GM19328 (cell line): ENCODE results near the gene PRR35.

Experiments
- ATAC-seq: cut with Tn5 transposase; IDR thresholded peaks from one replicate; pipeline ENCODE4 v1.9.1; 2021; ENCODE audit warnings: mild to moderate bottlenecking, moderate library complexity; ENCODE audit not compliant: unreplicated experiment

Gene PRR35

DNA sequence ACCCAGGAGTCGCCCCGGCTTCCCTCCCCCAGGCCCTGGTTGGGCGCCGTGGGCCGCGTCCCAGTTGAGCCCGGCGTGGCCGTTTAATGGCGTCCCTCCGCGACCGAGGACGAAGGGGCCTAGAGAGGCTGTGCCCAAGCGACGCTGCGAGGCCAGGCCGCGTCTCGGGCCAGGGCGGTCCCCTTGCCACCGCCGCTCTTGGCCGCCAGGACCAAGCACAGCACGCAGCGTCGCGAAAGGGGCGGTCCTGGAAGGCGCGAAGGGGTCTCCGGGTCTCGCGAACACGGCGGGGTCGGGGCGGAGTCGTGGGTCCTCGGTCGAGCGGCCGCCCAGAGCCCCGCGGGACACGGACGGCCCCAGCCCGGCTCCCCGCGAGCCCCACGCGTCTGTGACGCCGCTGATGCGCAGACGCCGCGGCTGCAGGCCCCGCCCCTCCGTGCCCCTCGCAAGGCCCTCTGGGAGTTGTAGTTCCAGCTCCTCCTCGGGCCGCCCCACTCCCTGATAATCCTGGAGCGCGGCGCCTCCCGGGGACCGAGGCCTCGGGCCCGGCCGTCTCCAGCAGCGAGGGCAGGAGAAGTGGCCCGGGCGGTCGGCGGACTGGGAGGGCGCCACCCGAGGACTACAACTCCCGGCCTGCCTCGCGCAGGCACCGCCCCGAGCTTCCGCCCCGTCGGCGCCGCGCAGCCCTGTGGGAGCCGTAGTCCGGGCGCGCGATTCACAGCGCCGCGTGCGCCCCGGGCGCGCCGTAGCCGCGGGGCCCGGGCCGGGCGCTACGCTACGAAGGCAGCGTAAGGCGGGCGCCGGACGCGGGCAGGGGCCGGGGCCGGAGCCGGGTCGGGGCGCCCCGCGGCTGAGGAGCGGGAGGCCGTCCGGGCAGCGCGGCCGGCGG lies 32.9 kb upstream of the PRR35 start, which contains the start of gene CAPN15:
Gene CAPN15 (plus strand): TSS at position 698 of the 889 bp plus-strand sequence. CDS start 19,127 bp downstream, outside the sequence.
- ATAC-seq = peak; percentile 67

GRCh38 chr16:528111-529011 lies 31.8 kb upstream of the PRR35 start:
- no peak for ATAC-seq

DNA sequence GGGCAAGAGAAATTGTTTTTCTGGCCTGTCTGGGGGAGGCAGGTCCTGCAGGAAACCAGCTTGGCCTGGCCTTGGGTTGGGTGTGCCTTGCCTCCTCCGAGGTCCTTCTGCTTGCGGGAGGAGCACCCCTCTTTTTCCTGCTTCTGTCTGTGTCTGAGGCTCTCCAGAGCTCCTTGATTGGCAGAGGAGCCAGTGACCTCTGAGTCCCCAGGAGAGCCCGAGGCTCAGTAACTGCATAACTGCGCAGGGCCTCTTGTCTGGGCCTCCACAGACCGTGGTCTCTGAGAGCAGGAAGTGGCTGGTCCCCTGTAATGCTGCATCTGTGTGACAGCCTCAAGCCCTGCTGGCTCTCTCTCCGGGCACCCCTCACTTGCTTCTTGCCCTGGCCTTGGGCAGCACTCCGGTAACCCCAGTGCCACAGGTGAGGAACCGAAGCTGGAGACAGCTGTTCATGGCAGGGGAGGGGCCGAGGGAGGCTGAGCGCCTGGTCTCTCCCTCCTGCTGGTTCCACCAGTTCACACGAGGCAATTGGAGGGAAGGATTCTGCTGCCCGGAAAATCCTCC lies 31.1 kb upstream of the PRR35 start:
- no peak for ATAC-seq

DNA sequence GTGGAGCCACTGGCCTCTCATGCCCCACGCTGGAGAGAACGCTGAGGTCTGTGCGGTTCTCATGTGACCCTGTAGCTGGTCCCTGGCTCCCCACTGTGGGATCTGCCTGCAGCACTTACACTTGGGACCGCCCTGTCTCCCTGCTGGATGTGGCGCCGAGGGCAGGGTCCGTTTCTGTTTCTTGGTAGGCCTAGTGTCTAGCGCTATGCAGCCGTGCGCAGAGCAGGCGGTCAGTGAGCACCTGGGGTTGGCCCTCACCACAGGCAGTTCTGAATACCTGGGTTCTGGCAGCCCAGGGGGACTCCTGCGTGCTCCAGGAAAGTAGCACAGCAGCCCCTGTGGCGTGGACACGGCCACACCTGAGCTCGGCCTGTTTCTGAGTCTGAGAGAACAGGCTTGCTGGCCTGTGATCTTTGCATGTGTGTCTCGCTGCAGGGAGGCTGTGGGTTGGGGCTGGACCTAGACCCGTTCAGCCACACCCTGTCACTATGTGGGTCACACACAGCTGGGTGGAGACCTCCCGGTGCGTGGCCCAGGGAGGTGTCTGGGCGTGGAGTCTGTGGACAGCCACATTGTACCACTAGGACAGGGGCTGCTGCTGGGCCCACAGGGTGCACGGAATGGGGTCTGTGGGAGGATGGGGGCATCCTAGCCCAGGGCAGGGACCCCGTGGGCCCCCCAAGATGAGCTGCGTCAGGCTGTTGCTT lies 29.9 kb upstream of the PRR35 start:
- no peak for ATAC-seq

DNA sequence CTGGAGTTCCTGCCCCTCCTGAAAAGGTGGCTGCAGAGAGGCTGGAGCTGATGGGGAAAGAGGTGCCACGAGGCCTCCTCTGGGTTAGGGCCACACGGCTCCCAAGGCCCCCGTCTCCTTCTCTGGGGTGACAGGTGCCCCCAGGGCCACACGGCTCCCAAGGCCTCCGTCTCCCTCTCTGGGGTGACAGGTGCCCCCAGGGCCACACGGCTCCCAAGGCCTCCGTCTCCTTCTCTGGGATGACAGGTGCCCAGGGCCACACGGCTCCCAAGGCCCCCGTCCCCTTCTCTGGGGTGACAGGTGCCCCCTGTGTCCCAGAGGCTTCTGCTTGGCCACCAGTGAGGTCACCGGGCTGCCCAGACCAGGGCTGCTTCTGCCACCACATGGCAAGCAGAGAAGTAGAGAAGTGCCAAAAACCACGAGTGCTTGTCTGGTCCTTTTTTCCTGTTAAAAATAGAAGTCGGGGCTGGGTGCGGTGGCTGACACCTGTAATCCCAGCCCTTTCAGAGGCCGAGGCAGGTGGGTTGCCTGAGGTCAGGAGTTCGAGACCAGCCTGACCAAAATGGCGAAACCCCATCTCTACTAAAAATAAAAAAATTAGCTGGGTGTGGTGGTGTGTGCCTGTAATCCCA lies 28.6 kb upstream of the PRR35 start:
- ATAC-seq = no peak

DNA sequence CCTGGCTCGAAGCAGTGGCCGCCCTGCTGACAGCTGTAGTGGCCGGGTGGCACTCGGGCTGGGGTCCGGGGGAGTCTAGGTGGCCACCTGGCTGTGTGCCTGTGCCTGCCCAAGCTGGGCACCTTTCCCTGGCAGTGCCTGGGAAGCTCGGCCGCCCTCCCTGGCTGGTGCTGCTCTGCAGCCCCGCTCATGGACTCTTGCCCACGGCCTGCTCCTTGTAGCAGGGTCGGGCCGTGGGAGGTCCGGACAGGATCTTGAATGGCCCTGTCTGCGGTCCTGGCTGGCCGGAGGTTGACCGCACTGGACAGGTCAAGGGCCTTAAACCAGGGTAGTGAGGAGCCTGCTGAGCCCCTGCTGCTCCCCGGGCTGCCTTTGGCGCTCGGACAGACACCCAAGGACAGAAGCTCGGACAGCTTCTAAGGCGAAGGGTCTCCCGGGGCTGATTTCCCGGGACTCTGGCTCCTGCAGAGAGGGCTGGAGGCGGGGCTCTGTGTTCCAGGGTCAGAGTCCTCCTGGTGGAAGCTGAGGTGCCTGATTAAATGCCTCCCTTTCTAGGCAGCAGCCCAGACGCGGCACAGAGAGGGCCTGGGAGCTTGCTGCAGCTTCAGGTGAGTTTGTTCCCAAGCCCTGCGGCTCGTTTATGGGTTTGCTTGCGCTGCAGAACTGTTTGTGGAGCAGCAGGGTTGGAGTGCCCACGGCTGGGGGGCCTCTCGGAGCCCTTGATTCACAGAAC lies 26.6 kb upstream of the PRR35 start:
- no peak for ATAC-seq

GRCh38 chr16:534135-534534 lies 26.1 kb upstream of the PRR35 start:
- ATAC-seq = no peak

- ATAC-seq = no peak
Measured at GRCh38 chr16:534856-535445, 25.2 kb upstream of the PRR35 start.

- no peak for ATAC-seq
Measured at GRCh38 chr16:535446-536405, 24.5 kb upstream of the PRR35 start.

GRCh38 chr16:536746-537145 lies 23.4 kb upstream of the PRR35 start:
- no peak for ATAC-seq

- no peak for ATAC-seq
Measured at GRCh38 chr16:537415-538335, 22.5 kb upstream of the PRR35 start.

GRCh38 chr16:539901-540530 lies 20.2 kb upstream of the PRR35 start:
- ATAC-seq = no peak

DNA sequence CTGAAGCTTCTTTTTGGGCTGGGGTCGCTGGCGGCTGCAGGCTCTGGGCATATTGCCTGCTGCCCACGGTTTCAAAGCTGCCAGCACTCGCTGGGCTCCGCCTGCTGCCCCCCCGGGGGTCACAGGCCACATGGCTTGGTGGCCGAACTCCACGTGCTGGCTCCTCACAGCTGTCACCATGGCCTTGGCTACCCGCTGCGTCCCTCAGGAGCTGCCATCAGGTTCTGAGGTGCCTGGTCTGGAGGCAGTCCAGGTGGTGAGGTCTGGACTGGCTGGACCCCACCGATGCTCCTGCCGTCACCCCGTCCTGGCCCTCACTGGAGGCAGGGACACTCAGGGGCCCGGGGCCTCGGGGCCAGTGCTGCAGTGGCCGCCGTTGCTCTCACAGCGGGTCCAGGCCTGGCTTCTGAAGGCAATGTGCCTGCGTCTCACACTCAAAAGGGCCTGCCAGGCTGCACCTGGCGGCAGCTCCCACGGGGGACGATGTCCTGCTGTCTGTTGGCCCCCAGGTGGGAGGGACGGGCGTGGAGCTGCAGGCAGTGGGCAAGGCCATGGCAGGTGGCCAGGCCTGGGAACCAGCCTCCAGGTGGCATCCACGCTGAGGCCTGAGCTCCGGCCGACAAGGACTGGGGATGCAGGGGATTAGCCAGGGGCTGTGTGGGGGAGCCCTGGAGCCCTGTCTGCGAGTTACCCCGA lies 19.4 kb upstream of the PRR35 start:
- ATAC-seq = no peak

DNA sequence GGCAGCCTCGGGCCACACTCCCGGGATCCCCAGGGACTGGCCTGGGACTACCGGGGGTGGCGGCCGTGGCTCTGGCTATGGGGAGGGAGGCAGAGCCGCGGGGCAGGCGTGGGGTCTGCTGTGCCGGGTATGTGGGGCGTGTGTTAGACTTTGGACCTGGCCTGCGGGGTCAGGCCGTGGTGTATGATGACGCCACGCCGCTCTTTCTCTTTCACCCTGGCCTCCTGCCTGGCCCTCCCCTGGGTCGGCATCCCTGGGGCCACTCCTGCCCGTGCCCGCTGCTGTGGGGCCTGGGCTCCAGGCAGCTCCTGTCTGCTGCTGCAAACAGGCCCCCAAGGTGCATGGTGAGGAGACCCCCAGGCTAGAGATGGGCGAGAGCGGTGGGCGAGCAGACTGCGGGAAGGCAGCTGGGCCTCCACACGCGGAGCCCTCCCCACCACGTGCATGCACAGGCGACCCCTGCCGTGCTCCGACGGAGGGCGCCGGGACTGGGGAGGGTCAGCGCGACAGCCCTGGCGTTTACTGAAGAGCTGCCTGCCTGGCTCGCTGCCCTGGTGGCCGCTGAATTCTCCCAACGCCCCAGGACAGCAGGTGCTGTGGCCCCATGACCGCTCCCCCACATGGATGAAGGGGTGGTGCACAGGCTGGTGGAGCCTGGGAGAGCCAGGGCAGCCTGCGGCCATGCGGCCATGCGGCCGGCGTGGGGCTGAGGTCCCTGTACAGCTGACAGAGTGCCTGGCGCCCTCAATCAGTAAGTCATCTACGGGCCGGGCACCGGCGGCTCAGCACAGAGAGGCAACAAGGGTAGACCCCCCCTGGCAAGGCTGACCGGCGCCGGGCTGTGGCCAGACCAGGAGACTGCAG lies 16.7 kb upstream of the PRR35 start:
- ATAC-seq = no peak

GRCh38 chr16:544517-544916 lies 15.7 kb upstream of the PRR35 start:
- no peak for ATAC-seq
